ENCODE measurements around the gene ACMSD. TPM values are rescaled to one million over a fixed set of nuclear protein-coding genes. Genes with fewer than 3 reads are reported as not detected.
A peak's percentile ranks its signal among the peaks of the same experiment; 100 is the strongest.

Gene ACMSD
- polyA plus RNA-seq, 1 donor from 2014 or later: not detected

GRCh38 chr2:134917888-134918525, 79.6 kb downstream of the ACMSD start:
- TF ChIP-seq EP300 (conservative IDR thresholded peaks at IDR 0.05; ENCODE audit: poor library complexity, severe bottlenecking) (peak; percentile 16), SMC3 (conservative IDR thresholded peaks at IDR 0.05; ENCODE audit: poor library complexity) (peak; percentile 66), POLR2AphosphoS5 (IDR thresholded peaks at IDR 0.05) (peak; percentile 62), MXI1 (conservative IDR thresholded peaks at IDR 0.05; ENCODE audit: poor library complexity, severe bottlenecking) (peak; percentile 87), CTCF (IDR thresholded peaks at IDR 0.05; ENCODE audit: poor library complexity, severe bottlenecking) (peak; percentile 66), REST (IDR thresholded peaks at IDR 0.05; ENCODE audit: borderline replicate concordance) (no peak), RAD21 (conservative IDR thresholded peaks at IDR 0.05) (peak; percentile 59), TAF1 (IDR thresholded peaks at IDR 0.05; ENCODE audit: low read depth) (peak; percentile 72), EZH2 (IDR thresholded peaks at IDR 0.05; ENCODE audit: borderline replicate concordance, insufficient read depth, low read length, poor library complexity, severe bottlenecking) (no peak)
- Histone ChIP-seq H3K9me2 (ENCODE audit: insufficient read depth, low read length) (no peaks in the 10 kb centered on the region), H4K20me1 (ENCODE audit: insufficient read depth) (peaks cover 4% of the 10 kb centered on the region), H3K79me2 (replicated peaks; ENCODE audit: insufficient read depth, low read length) (peaks cover 42% of the 10 kb centered on the region), H3K4me3 (ENCODE audit: low read length) (peak overlapping the region; percentile 89), H3K9ac (ENCODE audit: low read length) (peak overlapping the region; percentile 98), H3K4me2 (ENCODE audit: low read length) (peak overlapping the region; percentile 74), H3K27me3 (ENCODE audit: insufficient read depth, low read depth, low read length) (no peaks in the 10 kb centered on the region), H3K27ac (ENCODE audit: low read length) (peak overlapping the region; percentile 98), H3K36me3 (ENCODE audit: insufficient read depth, low read length) (no peaks in the 10 kb centered on the region), H2AFZ (ENCODE audit: low read depth, low read length) (peak overlapping the region; percentile 94), H3F3A (ENCODE audit: insufficient read depth, low read length, poor library complexity, severe bottlenecking) (peaks cover 5% of the 10 kb centered on the region), H3K9me3 (ENCODE audit: low read length) (no peaks in the 10 kb centered on the region)

GRCh38 chr2:134918526-134919340, 80.3 kb downstream of the ACMSD start, which contains the start of gene CCNT2:
Gene CCNT2 (plus strand): TSS chr2:134918822. CDS start chr2:134918855, 33 bp downstream.
- Histone ChIP-seq H3K4me3 (ENCODE audit: low read length) (peak within 1 kb of the TSS; percentile 89), H3K27me3 (ENCODE audit: insufficient read depth, low read depth, low read length) (no peaks in the 10 kb centered on the region), H2AFZ (ENCODE audit: low read depth, low read length) (peak within 1 kb of the TSS; percentile 94), H3K27ac (ENCODE audit: low read length) (peak within 1 kb of the TSS; percentile 98), H3K4me2 (ENCODE audit: low read length) (peak within 1 kb of the TSS; percentile 85), H3F3A (ENCODE audit: insufficient read depth, low read length, poor library complexity, severe bottlenecking) (peaks cover 5% of the 10 kb centered on the region), H4K20me1 (ENCODE audit: insufficient read depth) (peaks cover 4% of the 10 kb centered on the region), H3K36me3 (ENCODE audit: insufficient read depth, low read length) (no peaks in the 10 kb centered on the region), H3K79me2 (replicated peaks; ENCODE audit: insufficient read depth, low read length) (peaks cover 48% of the 10 kb centered on the region), H3K9ac (ENCODE audit: low read length) (peak within 1 kb of the TSS; percentile 98), H3K9me3 (ENCODE audit: low read length) (no peaks in the 10 kb centered on the region), H3K9me2 (ENCODE audit: insufficient read depth, low read length) (no peaks in the 10 kb centered on the region)
- no peak for TF ChIP-seq EZH2 (IDR thresholded peaks at IDR 0.05; ENCODE audit: borderline replicate concordance, insufficient read depth, low read length, poor library complexity, severe bottlenecking)
- TF ChIP-seq EP300 (conservative IDR thresholded peaks at IDR 0.05; ENCODE audit: poor library complexity, severe bottlenecking): peak; percentile 32
- TF ChIP-seq SMC3 (conservative IDR thresholded peaks at IDR 0.05; ENCODE audit: poor library complexity): no peak
- TF ChIP-seq CTCF (IDR thresholded peaks at IDR 0.05; ENCODE audit: poor library complexity, severe bottlenecking): no peak
- no peak for TF ChIP-seq RAD21 (conservative IDR thresholded peaks at IDR 0.05)
- TF ChIP-seq TAF1 (IDR thresholded peaks at IDR 0.05; ENCODE audit: low read depth): peak; percentile 66
- peak; percentile 85 for TF ChIP-seq REST (IDR thresholded peaks at IDR 0.05; ENCODE audit: borderline replicate concordance)
- TF ChIP-seq MXI1 (conservative IDR thresholded peaks at IDR 0.05; ENCODE audit: poor library complexity, severe bottlenecking): peak; percentile 60
- peak; percentile 95 for TF ChIP-seq POLR2AphosphoS5 (IDR thresholded peaks at IDR 0.05)

All from neural cell (in vitro differentiated cells).